ENCODE results near the gene CHRNA9.

DNA sequence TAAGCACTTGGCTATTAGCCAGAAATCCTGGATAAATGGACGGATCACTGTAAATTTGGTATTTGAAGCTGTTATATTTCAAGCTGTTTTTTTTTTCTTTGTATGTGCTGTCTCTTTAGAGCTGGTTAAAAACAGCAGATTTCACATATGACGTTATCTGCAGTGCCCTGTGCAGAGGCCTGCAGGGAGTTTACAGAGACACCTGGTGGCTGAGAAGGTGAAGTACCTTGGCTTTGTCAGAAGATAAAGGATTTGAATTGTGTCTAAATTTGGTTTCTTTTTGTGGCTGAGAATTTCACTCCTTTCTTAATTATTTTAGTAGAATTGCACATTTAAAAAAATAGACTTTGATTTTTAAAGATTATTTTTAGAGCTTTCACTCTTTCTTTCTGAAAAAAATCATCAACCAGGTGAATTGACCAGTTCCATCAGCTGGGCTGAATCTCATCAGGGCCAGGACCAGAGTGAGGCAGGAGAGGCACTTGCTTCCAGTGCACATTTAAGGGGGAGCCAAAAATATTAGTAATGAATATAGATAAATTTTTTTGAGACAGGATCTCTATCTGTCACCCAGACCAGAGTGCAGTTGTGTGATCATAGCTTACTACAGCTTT, 9.6 kb upstream of the CHRNA9 start:
- TF ChIP-seq EZH2 (IDR thresholded peaks at IDR 0.05; ENCODE audit: insufficient read depth, low read length), result no peak
- TF ChIP-seq, protein P1, sequence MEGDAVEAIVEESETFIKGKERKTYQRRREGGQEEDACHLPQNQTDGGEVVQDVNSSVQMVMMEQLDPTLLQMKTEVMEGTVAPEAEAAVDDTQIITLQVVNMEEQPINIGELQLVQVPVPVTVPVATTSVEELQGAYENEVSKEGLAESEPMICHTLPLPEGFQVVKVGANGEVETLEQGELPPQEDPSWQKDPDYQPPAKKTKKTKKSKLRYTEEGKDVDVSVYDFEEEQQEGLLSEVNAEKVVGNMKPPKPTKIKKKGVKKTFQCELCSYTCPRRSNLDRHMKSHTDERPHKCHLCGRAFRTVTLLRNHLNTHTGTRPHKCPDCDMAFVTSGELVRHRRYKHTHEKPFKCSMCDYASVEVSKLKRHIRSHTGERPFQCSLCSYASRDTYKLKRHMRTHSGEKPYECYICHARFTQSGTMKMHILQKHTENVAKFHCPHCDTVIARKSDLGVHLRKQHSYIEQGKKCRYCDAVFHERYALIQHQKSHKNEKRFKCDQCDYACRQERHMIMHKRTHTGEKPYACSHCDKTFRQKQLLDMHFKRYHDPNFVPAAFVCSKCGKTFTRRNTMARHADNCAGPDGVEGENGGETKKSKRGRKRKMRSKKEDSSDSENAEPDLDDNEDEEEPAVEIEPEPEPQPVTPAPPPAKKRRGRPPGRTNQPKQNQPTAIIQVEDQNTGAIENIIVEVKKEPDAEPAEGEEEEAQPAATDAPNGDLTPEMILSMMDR (IDR thresholded peaks at IDR 0.05; ENCODE audit: insufficient read depth, low read depth, low read length), result peak; percentile 98

Data from astrocyte (in vitro differentiated cells and primary cell).